ENCODE results near the gene HACD2.
"Not testable (repeated sequence)": the region's sequence is repeated elsewhere in the genome, so short reads cannot be mapped to it uniquely, and the experiment has no call there.

The HACD2 gene

DNA sequence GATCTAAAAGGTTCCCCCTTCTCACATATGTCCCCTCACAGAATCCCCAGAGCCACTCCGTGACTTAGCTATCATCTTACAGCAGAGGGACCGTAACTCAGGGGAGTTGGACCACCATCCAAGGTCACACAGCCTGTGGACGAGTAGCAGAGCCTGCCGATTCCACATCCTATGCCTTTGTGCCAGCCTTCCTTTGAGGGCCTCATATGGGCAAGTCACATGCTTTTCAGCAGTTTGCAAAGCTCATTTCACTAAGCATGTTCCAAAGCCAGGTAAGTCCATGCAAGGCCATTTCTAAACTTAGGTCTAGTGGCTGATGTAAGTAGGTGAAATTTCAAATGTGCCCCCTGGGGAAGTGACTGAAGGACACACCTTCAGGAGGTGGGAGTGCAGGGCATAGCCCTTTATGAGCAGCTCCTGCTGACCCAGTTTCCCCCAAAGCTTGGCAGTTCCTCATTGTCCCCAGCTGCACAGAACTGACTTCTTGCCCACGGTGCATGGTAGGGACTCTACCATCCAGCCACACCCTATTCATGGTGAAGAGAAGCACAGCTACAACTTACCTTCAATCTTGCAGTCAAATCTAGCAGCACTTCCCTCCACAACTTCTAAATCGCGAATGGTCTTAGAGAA lies 33.3 kb upstream of the HACD2 start:
- no peaks in the 10 kb centered on the region for H3K9me3 ChIP-seq (replicated peaks; ENCODE audit: insufficient read depth, low read length)
- no peak for DNase-seq
- no peak overlapping the region for H3K9ac ChIP-seq (ENCODE audit: low read length)
- no peaks in the 10 kb centered on the region for H3K9me2 ChIP-seq (replicated peaks; ENCODE audit: insufficient read depth, low read length)
- no peaks in the 10 kb centered on the region for H3K27me3 ChIP-seq (replicated peaks; ENCODE audit: insufficient read depth, low read length)
- no peak for TF ChIP-seq EZH2 (optimal IDR thresholded peaks at IDR 0.05; ENCODE audit: low read depth, low read length)
- TF ChIP-seq, protein P1, sequence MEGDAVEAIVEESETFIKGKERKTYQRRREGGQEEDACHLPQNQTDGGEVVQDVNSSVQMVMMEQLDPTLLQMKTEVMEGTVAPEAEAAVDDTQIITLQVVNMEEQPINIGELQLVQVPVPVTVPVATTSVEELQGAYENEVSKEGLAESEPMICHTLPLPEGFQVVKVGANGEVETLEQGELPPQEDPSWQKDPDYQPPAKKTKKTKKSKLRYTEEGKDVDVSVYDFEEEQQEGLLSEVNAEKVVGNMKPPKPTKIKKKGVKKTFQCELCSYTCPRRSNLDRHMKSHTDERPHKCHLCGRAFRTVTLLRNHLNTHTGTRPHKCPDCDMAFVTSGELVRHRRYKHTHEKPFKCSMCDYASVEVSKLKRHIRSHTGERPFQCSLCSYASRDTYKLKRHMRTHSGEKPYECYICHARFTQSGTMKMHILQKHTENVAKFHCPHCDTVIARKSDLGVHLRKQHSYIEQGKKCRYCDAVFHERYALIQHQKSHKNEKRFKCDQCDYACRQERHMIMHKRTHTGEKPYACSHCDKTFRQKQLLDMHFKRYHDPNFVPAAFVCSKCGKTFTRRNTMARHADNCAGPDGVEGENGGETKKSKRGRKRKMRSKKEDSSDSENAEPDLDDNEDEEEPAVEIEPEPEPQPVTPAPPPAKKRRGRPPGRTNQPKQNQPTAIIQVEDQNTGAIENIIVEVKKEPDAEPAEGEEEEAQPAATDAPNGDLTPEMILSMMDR (IDR thresholded peaks at IDR 0.05; ENCODE audit: low read length): no peak
- no peak for TF ChIP-seq EZH2phosphoT487 (IDR thresholded peaks at IDR 0.05; ENCODE audit: low read length)
- H3F3A ChIP-seq (ENCODE audit: insufficient read depth, low read length): no peaks in the 10 kb centered on the region
- H2AFZ ChIP-seq (ENCODE audit: low read length): no peak overlapping the region
- no peak overlapping the region for H3K27ac ChIP-seq (ENCODE audit: low read length)
- no peaks in the 10 kb centered on the region for H3K36me3 ChIP-seq (replicated peaks; ENCODE audit: insufficient read depth, low read length)
- no peaks in the 10 kb centered on the region for H3K4me1 ChIP-seq (ENCODE audit: low read length)
- no peak overlapping the region for H3K4me3 ChIP-seq (ENCODE audit: low read length)
- no peaks in the 10 kb centered on the region for H3K79me2 ChIP-seq (ENCODE audit: low read length)
- H4K20me1 ChIP-seq (ENCODE audit: insufficient read depth, low read length): no peaks in the 10 kb centered on the region
- H3K4me2 ChIP-seq (ENCODE audit: low read depth, low read length): no peak overlapping the region

DNA sequence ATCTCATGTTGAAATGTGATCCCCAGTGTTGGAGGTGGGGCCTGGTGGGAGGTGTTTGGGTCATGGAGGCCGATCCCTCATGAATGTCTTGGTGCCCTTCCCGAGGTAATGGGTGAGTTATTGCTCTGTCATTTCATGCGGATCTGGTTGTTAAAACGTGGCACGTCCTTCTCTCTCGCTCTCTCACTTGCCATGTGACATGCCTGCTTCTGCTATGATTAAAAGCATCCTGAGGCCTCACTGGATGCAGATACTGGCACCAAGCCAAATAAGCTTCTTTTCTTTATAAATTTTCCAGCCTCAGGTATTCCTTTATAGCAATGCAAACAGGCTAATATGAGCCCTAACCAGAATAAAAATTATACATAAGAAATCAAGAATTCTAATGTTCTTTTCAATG lies 31.7 kb upstream of the HACD2 start:
- no peak for DNase-seq
- H3K4me3 ChIP-seq (ENCODE audit: low read length): no peak overlapping the region
- H2AFZ ChIP-seq (ENCODE audit: low read length): no peak overlapping the region
- H3K4me2 ChIP-seq (ENCODE audit: low read depth, low read length): no peak overlapping the region
- TF ChIP-seq EZH2phosphoT487 (IDR thresholded peaks at IDR 0.05; ENCODE audit: low read length) (no peak), EZH2 (optimal IDR thresholded peaks at IDR 0.05; ENCODE audit: low read depth, low read length) (no peak)
- TF ChIP-seq, protein P1 (IDR thresholded peaks at IDR 0.05; ENCODE audit: low read length): no peak
- no peaks in the 10 kb centered on the region for H3K4me1 ChIP-seq (ENCODE audit: low read length)
- no peaks in the 10 kb centered on the region for H3K36me3 ChIP-seq (replicated peaks; ENCODE audit: insufficient read depth, low read length)
- no peaks in the 10 kb centered on the region for H3K27me3 ChIP-seq (replicated peaks; ENCODE audit: insufficient read depth, low read length)
- no peak overlapping the region for H3K27ac ChIP-seq (ENCODE audit: low read length)
- H3K79me2 ChIP-seq (ENCODE audit: low read length): no peaks in the 10 kb centered on the region
- no peaks in the 10 kb centered on the region for H3F3A ChIP-seq (ENCODE audit: insufficient read depth, low read length)
- H3K9me2 ChIP-seq (replicated peaks; ENCODE audit: insufficient read depth, low read length): no peaks in the 10 kb centered on the region
- H4K20me1 ChIP-seq (ENCODE audit: insufficient read depth, low read length): no peaks in the 10 kb centered on the region
- H3K9me3 ChIP-seq (replicated peaks; ENCODE audit: insufficient read depth, low read length): no peaks in the 10 kb centered on the region
- no peak overlapping the region for H3K9ac ChIP-seq (ENCODE audit: low read length)

DNA sequence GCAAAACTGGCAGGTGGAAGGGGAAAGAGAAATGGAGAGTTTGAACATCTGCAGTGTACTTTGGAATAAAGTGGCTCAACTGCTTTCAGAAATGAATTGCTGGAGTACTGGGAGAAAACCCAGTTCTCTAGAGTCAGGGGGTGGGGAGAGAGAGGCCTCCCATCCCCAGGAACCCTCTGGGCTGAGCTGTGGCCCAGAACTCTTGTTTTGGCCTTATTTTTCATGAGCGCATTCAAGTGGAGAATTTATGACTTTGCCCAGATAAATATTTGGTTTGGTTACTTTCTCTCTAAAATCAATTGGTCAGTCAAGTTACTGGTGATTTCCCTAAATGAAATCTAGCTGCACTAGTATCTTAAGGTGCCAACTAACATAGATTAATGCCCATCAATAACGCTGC lies 28.7 kb upstream of the HACD2 start:
- no peak for TF ChIP-seq EZH2phosphoT487 (IDR thresholded peaks at IDR 0.05; ENCODE audit: low read length)
- Histone ChIP-seq H3K79me2 (ENCODE audit: low read length) (no peaks in the 10 kb centered on the region), H3F3A (ENCODE audit: insufficient read depth, low read length) (no peaks in the 10 kb centered on the region), H3K36me3 (replicated peaks; ENCODE audit: insufficient read depth, low read length) (no peaks in the 10 kb centered on the region), H3K9ac (ENCODE audit: low read length) (no peak overlapping the region), H3K27ac (ENCODE audit: low read length) (no peak overlapping the region), H2AFZ (ENCODE audit: low read length) (no peak overlapping the region), H3K9me2 (replicated peaks; ENCODE audit: insufficient read depth, low read length) (no peaks in the 10 kb centered on the region), H3K27me3 (replicated peaks; ENCODE audit: insufficient read depth, low read length) (no peaks in the 10 kb centered on the region), H4K20me1 (ENCODE audit: insufficient read depth, low read length) (no peaks in the 10 kb centered on the region), H3K4me1 (ENCODE audit: low read length) (no peaks in the 10 kb centered on the region), H3K4me2 (ENCODE audit: low read depth, low read length) (no peak overlapping the region), H3K9me3 (replicated peaks; ENCODE audit: insufficient read depth, low read length) (no peaks in the 10 kb centered on the region), H3K4me3 (ENCODE audit: low read length) (no peak overlapping the region)
- DNase-seq: no peak

GRCh38 chr3:123611674-123612073 lies 26.8 kb upstream of the HACD2 start:
- not testable (repeated sequence) for DNase-seq; H2AFZ ChIP-seq (ENCODE audit: low read length); H3K79me2 ChIP-seq (ENCODE audit: low read length); H3K36me3 ChIP-seq (replicated peaks; ENCODE audit: insufficient read depth, low read length); H3K4me1 ChIP-seq (ENCODE audit: low read length); H3K9me2 ChIP-seq (replicated peaks; ENCODE audit: insufficient read depth, low read length); H3K4me2 ChIP-seq (ENCODE audit: low read depth, low read length); H3K4me3 ChIP-seq (ENCODE audit: low read length); H3F3A ChIP-seq (ENCODE audit: insufficient read depth, low read length); H3K9ac ChIP-seq (ENCODE audit: low read length); H4K20me1 ChIP-seq (ENCODE audit: insufficient read depth, low read length); H3K27ac ChIP-seq (ENCODE audit: low read length); H3K9me3 ChIP-seq (replicated peaks; ENCODE audit: insufficient read depth, low read length); H3K27me3 ChIP-seq (replicated peaks; ENCODE audit: insufficient read depth, low read length)
